ENCODE results near the gene ADGRD1.

Gene ADGRD1

GRCh38 chr12:131092901-131093603 lies 139.3 kb downstream of the ADGRD1 start:
- H3K4me1 Mint-ChIP-seq = peaks cover 34% of the 10 kb centered on the region
- DNase-seq (peak; percentile 59), ATAC-seq (peak; percentile 79)
- peak overlapping the region; percentile 50 for H3K27ac Mint-ChIP-seq
- H3K9me3 Mint-ChIP-seq = no peaks in the 10 kb centered on the region
- no peaks in the 10 kb centered on the region for H3K27me3 Mint-ChIP-seq
- peak overlapping the region; percentile 37 for H3K4me3 Mint-ChIP-seq
- H3K36me3 Mint-ChIP-seq (ENCODE audit: low read depth) = no peaks in the 10 kb centered on the region

GRCh38 chr12:131093604-131093955 lies 139.9 kb downstream of the ADGRD1 start:
- Mint-ChIP-seq H3K9me3 (no peaks in the 10 kb centered on the region), H3K27ac (peak overlapping the region; percentile 50), H3K36me3 (ENCODE audit: low read depth) (no peaks in the 10 kb centered on the region), H3K27me3 (no peaks in the 10 kb centered on the region), H3K4me3 (no peak overlapping the region), H3K4me1 (peaks cover 34% of the 10 kb centered on the region)
- ATAC-seq (no peak), DNase-seq (no peak)

GRCh38 chr12:131093971-131094830 lies 140.5 kb downstream of the ADGRD1 start:
- Mint-ChIP-seq H3K4me1 (peaks cover 34% of the 10 kb centered on the region), H3K9me3 (no peaks in the 10 kb centered on the region), H3K27ac (no peak overlapping the region), H3K36me3 (ENCODE audit: low read depth) (no peaks in the 10 kb centered on the region), H3K27me3 (no peaks in the 10 kb centered on the region), H3K4me3 (no peak overlapping the region)
- ATAC-seq = no peak
- no peak for DNase-seq

GRCh38 chr12:131094831-131095805 lies 141.4 kb downstream of the ADGRD1 start:
- ATAC-seq = no peak
- no peaks in the 10 kb centered on the region for H3K27me3 Mint-ChIP-seq
- no peak for DNase-seq

GRCh38 chr12:131095826-131096680 lies 142.3 kb downstream of the ADGRD1 start:
- H3K27ac Mint-ChIP-seq = no peak overlapping the region
- no peaks in the 10 kb centered on the region for H3K27me3 Mint-ChIP-seq
- no peaks in the 10 kb centered on the region for H3K9me3 Mint-ChIP-seq
- DNase-seq (no peak), ATAC-seq (no peak)
- no peaks in the 10 kb centered on the region for H3K36me3 Mint-ChIP-seq (ENCODE audit: low read depth)
- H3K4me3 Mint-ChIP-seq = no peak overlapping the region
- H3K4me1 Mint-ChIP-seq = peaks cover 24% of the 10 kb centered on the region

More at GRCh38 chr12:131094831-131095805, 141.4 kb downstream of the ADGRD1 start:
- Mint-ChIP-seq H3K4me1 (peaks cover 30% of the 10 kb centered on the region), H3K36me3 (ENCODE audit: low read depth) (no peaks in the 10 kb centered on the region), H3K27ac (no peak overlapping the region), H3K9me3 (no peaks in the 10 kb centered on the region), H3K4me3 (no peak overlapping the region)

- ATAC-seq = no peak
- Mint-ChIP-seq H3K4me1 (peaks cover 20% of the 10 kb centered on the region), H3K27ac (no peak overlapping the region), H3K36me3 (ENCODE audit: low read depth) (no peaks in the 10 kb centered on the region), H3K27me3 (no peaks in the 10 kb centered on the region), H3K9me3 (no peaks in the 10 kb centered on the region), H3K4me3 (no peak overlapping the region)
- no peak for DNase-seq
These were observed 143.0 kb downstream of the ADGRD1 start for GRCh38 chr12:131096681-131097181.

GRCh38 chr12:131097202-131098177 lies 143.8 kb downstream of the ADGRD1 start:
- Mint-ChIP-seq H3K9me3 (no peaks in the 10 kb centered on the region), H3K27ac (no peak overlapping the region), H3K4me1 (peaks cover 16% of the 10 kb centered on the region), H3K4me3 (no peak overlapping the region), H3K27me3 (no peaks in the 10 kb centered on the region), H3K36me3 (ENCODE audit: low read depth) (no peaks in the 10 kb centered on the region)
- ATAC-seq (no peak), DNase-seq (no peak)

- no peak overlapping the region for H3K4me3 Mint-ChIP-seq
- H3K36me3 Mint-ChIP-seq (ENCODE audit: low read depth) = no peaks in the 10 kb centered on the region
- H3K4me1 Mint-ChIP-seq = peaks cover 9% of the 10 kb centered on the region
- H3K27ac Mint-ChIP-seq = no peak overlapping the region
- H3K27me3 Mint-ChIP-seq = no peaks in the 10 kb centered on the region
- DNase-seq (no peak), ATAC-seq (no peak)
- H3K9me3 Mint-ChIP-seq = no peaks in the 10 kb centered on the region
These were observed 144.7 kb downstream of the ADGRD1 start for GRCh38 chr12:131098178-131098981.

GRCh38 chr12:131100031-131100674 lies 146.4 kb downstream of the ADGRD1 start:
- H3K27me3 Mint-ChIP-seq = peaks cover 1% of the 10 kb centered on the region
- DNase-seq (no peak), ATAC-seq (no peak)
- H3K4me3 Mint-ChIP-seq = no peak overlapping the region
- H3K4me1 Mint-ChIP-seq = peaks cover 10% of the 10 kb centered on the region
- no peaks in the 10 kb centered on the region for H3K9me3 Mint-ChIP-seq
- no peak overlapping the region for H3K27ac Mint-ChIP-seq
- H3K36me3 Mint-ChIP-seq (ENCODE audit: low read depth) = no peaks in the 10 kb centered on the region

- Mint-ChIP-seq H3K4me1 (peaks cover 19% of the 10 kb centered on the region), H3K27ac (no peak overlapping the region), H3K27me3 (peaks cover 2% of the 10 kb centered on the region), H3K4me3 (no peak overlapping the region), H3K9me3 (no peaks in the 10 kb centered on the region), H3K36me3 (ENCODE audit: low read depth) (no peaks in the 10 kb centered on the region)
- DNase-seq = no peak
- no peak for ATAC-seq
These were observed 147.3 kb downstream of the ADGRD1 start for GRCh38 chr12:131101006-131101405.

- no peaks in the 10 kb centered on the region for H3K36me3 Mint-ChIP-seq (ENCODE audit: low read depth)
- no peak overlapping the region for H3K27ac Mint-ChIP-seq
- H3K27me3 Mint-ChIP-seq = peaks cover 8% of the 10 kb centered on the region
- ATAC-seq = no peak
- peaks cover 25% of the 10 kb centered on the region for H3K4me1 Mint-ChIP-seq
- no peaks in the 10 kb centered on the region for H3K9me3 Mint-ChIP-seq
- DNase-seq = no peak
- H3K4me3 Mint-ChIP-seq = no peak overlapping the region
These were observed 148.2 kb downstream of the ADGRD1 start for GRCh38 chr12:131101703-131102492.
